Fibroblast of villous mesenchyme (primary cell): ENCODE data around the gene ZBTB25. TPM values are rescaled to one million over a fixed set of nuclear protein-coding genes. Genes with fewer than 3 reads are reported as not detected.

Experiments
- DNase-seq: peaks from one replicate; pipeline ENCODE4 v3.0.0-alpha.2; 2010; ENCODE audit warnings: low read depth
- H3K4me3 ChIP-seq: 2 replicates; pipeline ENCODE4 v1.5.1; 2011; ENCODE audit warnings: low read depth, mild to moderate bottlenecking, low read length
- total RNA-seq: library from RNA; depleted of rRNA; stranded (reverse); fragments of >200 nt; gene quantifications from 2 replicates; pipeline ENCODE4 v1.2.3, GENCODE V29; 2012
- TF ChIP-seq, protein P1 (sequence below): IDR thresholded peaks from 2 replicates; pipeline ENCODE4 v1.5.1; 2012; ENCODE audit warnings: low read depth, mild to moderate bottlenecking, low read length; ENCODE audit not compliant: insufficient read depth

Gene ZBTB25
- total RNA-seq, 1 donor, result 8.6 TPM

DNA sequence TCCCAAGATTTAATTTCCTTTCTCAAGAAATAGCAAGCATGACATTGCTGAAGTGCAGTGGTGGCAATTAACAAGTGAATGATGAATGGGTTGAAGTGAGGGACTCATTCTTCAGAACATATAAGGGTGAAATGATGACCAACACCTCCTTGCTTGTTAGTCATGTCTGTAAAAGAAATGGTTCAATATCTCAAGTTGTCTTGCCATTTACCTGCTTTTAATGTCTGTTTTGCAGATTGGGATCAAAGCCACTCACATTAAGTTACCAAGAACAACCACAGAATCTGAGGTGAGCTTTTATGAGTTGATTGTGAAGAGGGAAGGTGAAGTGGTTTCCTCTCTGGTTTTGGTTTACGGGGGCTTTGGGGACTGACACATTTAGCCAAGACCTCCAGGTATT, 91.4 kb downstream of the ZBTB25 start:
- H3K4me3 ChIP-seq, result no peak overlapping the region
- TF ChIP-seq, protein P1, sequence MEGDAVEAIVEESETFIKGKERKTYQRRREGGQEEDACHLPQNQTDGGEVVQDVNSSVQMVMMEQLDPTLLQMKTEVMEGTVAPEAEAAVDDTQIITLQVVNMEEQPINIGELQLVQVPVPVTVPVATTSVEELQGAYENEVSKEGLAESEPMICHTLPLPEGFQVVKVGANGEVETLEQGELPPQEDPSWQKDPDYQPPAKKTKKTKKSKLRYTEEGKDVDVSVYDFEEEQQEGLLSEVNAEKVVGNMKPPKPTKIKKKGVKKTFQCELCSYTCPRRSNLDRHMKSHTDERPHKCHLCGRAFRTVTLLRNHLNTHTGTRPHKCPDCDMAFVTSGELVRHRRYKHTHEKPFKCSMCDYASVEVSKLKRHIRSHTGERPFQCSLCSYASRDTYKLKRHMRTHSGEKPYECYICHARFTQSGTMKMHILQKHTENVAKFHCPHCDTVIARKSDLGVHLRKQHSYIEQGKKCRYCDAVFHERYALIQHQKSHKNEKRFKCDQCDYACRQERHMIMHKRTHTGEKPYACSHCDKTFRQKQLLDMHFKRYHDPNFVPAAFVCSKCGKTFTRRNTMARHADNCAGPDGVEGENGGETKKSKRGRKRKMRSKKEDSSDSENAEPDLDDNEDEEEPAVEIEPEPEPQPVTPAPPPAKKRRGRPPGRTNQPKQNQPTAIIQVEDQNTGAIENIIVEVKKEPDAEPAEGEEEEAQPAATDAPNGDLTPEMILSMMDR, result no peak
- no peak for DNase-seq

DNA sequence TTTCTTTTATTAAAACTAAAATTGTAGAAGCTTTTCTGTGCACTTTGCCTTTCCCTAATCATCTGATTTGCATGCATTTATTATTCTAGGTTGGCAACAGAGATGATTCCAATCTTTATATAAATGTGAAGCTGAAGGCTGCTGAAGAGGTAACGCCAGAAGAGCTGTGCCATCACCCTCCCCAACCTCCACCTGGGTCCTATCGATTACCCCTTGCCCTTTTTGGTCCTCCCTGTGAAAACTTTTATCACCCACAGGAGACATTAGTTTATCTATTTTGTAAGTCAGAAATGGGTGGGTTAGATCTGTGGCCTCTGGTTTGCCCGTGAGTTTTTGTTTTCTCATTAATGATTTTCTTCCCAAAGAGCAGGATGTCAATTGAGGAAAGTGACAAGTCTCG, 92.6 kb downstream of the ZBTB25 start:
- DNase-seq, result no peak
- TF ChIP-seq, protein P1, result no peak

DNA sequence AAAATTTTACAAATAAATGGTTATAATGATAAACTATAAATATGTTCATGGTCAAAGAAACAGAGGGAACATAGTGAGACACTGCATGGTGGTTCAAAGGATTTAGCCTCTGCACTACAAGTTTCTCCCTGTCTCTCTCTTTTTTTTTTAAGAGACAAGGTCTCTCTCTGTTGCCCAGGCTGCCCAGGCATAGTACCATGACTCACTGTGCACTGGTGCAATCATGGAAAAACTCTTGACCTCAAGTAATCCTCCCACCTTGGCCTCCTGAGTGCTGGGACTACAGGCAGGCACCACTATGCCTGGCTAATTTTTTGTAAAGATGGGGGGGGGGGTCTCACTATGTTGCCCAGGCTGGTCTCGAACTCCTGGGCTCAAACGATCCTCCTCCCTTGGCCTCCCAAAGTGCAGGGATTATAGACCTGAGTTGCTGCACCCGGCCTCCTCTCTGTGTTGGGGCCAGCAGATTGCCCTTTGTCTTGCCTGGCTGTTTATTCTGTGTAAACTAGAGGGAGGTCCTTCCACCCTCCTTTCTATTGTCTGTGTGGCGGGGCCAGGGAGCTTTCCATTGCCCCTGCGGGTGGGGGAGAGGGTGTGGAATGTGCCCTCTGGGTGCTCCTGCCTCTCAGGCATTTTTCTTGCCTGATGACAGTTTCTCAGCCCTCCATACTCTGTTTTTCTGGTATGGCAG, 93.4 kb downstream of the ZBTB25 start:
- no peak overlapping the region for H3K4me3 ChIP-seq
- TF ChIP-seq, protein P1, result no peak
- peak; percentile 49 for DNase-seq

More for the DNA sequence above, 92.6 kb downstream of the ZBTB25 start:
- no peak overlapping the region for H3K4me3 ChIP-seq

DNA sequence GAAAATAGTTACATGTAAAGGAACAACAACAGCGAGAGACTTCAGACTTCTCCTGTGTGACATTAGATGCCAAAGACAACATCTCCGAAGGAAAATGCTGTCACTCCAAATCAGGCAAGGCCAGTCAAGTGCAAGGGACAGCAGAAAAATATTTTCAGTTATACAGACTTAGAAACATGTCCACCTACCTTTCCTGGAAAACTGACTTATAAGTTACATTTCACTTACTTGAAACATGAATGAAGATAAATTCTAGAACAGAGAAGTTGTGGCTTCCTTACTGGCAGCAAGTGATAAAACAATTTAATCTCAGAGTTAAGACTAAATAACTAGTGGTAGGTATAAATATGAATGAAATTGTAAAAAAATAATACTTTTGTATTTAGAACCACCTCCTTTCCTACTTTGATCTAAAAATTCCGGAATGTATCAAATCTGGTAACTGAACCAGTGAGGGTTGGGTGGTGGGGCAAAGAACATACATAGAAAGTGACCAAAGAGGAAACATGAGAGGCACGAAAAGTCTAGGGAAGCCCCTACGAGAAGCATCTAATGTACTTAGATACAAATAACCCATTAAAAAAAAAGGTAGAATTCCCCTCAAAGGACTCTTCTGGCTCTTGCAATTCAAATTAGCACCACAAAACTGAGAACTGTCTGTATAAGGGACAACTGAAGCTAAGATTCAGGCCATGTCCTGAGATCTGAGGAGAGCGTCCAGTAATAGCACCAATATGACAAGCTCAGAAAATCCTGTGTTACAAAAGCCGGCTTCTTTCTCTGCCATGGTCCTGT, 94.3 kb downstream of the ZBTB25 start:
- no peak for DNase-seq
- TF ChIP-seq, protein P1, result no peak
- no peak overlapping the region for H3K4me3 ChIP-seq

DNA sequence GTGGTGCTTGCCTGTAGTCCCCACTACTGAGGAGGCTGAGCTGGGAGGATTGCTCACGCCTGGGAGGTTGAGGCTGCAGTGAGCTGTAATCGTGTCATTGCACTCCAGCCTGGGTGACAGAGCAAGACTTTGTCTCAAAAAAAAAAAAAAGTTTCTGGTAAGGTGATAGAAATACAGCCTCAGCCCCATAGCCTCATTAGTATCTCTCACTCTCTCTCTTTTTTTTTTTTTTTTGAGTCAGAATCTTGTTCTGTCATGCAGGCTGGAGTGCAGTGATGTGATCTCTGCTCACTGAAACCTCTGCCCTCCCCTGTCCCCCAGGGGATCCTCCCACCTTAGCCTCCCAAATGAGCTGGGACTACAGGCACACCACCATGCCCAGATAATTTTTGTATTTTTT, 96.3 kb downstream of the ZBTB25 start:
- no peak overlapping the region for H3K4me3 ChIP-seq
- no peak for DNase-seq
- TF ChIP-seq, protein P1, result no peak

DNA sequence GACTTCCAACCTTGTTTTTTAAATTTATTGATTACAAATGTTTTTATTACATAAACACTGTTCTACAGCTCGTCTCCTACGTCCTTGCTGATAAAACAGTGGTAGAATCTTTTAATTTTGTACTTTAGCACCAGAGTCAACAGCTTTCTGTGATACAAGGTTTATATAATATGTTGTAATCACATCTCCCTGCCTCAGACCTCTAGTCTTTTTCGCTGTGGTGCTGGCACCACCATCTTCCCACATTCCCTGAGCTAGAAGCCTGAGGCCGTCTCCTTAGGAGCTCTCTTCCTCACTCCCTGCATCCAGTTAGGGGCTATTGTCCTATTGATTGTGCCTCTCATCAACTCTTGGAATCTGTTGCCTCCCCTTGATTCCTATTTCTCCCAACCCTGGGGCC, 98.3 kb downstream of the ZBTB25 start:
- H3K4me3 ChIP-seq, result no peak overlapping the region
- TF ChIP-seq, protein P1, result no peak
- DNase-seq, result no peak
